H9 (cell line): ENCODE measurements around the gene CYP27C1. TPM values are rescaled to one million over a fixed set of nuclear protein-coding genes. Genes with fewer than 3 reads are reported as not detected.

Source experiments
- DNase-seq: peaks from one replicate; pipeline ENCODE4 v3.0.0-alpha.2; 2017
- H2AFZ ChIP-seq: one replicate; pipeline ENCODE4 v1.6.1; 2013; ENCODE audit warnings: mild to moderate bottlenecking, low read length, control low read depth, moderate library complexity
- H2AK5ac ChIP-seq: 2 replicates; pipeline ENCODE4 v1.6.1; 2013; ENCODE audit warnings: low read length, control low read depth, mixed read lengths; ENCODE audit not compliant: insufficient read length
- H2BK120ac ChIP-seq: one replicate; pipeline ENCODE4 v1.6.1; 2013; ENCODE audit warnings: low read depth, mild to moderate bottlenecking, low read length, control low read depth, inconsistent platforms; ENCODE audit not compliant: poor library complexity, severe bottlenecking
- H2BK12ac ChIP-seq: 2 replicates; pipeline ENCODE4 v1.6.1; 2013; ENCODE audit warnings: low read length, control low read depth, mixed read lengths, low read depth; ENCODE audit not compliant: insufficient read length
- H2BK15ac ChIP-seq: 2 replicates; pipeline ENCODE4 v1.6.1; 2013; ENCODE audit warnings: low read depth, low read length, control low read depth
- H2BK20ac ChIP-seq: one replicate; pipeline ENCODE4 v1.6.1; 2013; ENCODE audit warnings: low read depth, mild to moderate bottlenecking, low read length, control low read depth, inconsistent platforms; ENCODE audit not compliant: poor library complexity, severe bottlenecking
- H2BK5ac ChIP-seq: 2 replicates; pipeline ENCODE4 v1.6.1; 2013; ENCODE audit warnings: low read length, control low read depth, mixed read lengths; ENCODE audit not compliant: insufficient read length
- H3K14ac ChIP-seq: 2 replicates; pipeline ENCODE4 v1.6.1; 2013; ENCODE audit warnings: low read length, control low read depth; ENCODE audit not compliant: insufficient read depth
- H3K18ac ChIP-seq: 2 replicates; pipeline ENCODE4 v1.6.1; 2013; ENCODE audit warnings: low read depth, mild to moderate bottlenecking, mixed read lengths, low read length, control low read depth; ENCODE audit not compliant: insufficient read length
- H3K23ac ChIP-seq: 2 replicates; pipeline ENCODE4 v1.6.1; 2013; ENCODE audit warnings: low read length, control low read depth, mixed read lengths, low read depth; ENCODE audit not compliant: insufficient read length
- H3K23me2 ChIP-seq: 2 replicates; pipeline ENCODE4 v1.6.1; 2013; ENCODE audit warnings: low read depth, mild to moderate bottlenecking, mixed read lengths, low read length, control low read depth; ENCODE audit not compliant: insufficient read length, poor library complexity, severe bottlenecking
- H3K27ac ChIP-seq: 2 replicates; pipeline ENCODE4 v1.5.1; 2013; ENCODE audit warnings: low read length, control low read depth, mixed read lengths, low read depth; ENCODE audit not compliant: insufficient read length
- H3K27me3 ChIP-seq: 2 replicates; pipeline ENCODE4 v1.6.1; 2013; ENCODE audit warnings: low read length, control low read depth, inconsistent platforms; ENCODE audit not compliant: insufficient read depth
- H3K4ac ChIP-seq: 2 replicates; pipeline ENCODE4 v1.6.1; 2013; ENCODE audit warnings: low read depth, mild to moderate bottlenecking, control low read depth, inconsistent platforms, low read length, moderate library complexity
- H3K4me1 ChIP-seq: 2 replicates; pipeline ENCODE4 v1.6.1; 2013; ENCODE audit warnings: low read length, control low read depth, inconsistent platforms; ENCODE audit not compliant: insufficient read depth
- H3K4me2 ChIP-seq: 2 replicates; pipeline ENCODE4 v1.6.1; 2013; ENCODE audit warnings: low read length, control low read depth, mixed read lengths; ENCODE audit not compliant: insufficient read length, insufficient read depth
- H3K56ac ChIP-seq: 2 replicates; pipeline ENCODE4 v1.6.1; 2013; ENCODE audit warnings: low read depth, mild to moderate bottlenecking, mixed read lengths, low read length, control low read depth; ENCODE audit not compliant: insufficient read length
- H3K79me1 ChIP-seq: 2 replicates; pipeline ENCODE4 v1.6.1; 2013; ENCODE audit warnings: low read depth, mild to moderate bottlenecking, moderate library complexity, low read length, control low read depth, inconsistent platforms; ENCODE audit not compliant: insufficient read depth, poor library complexity, severe bottlenecking
- H3K79me2 ChIP-seq: 2 replicates; pipeline ENCODE4 v1.6.1; 2013; ENCODE audit warnings: low read length, control low read depth, inconsistent platforms; ENCODE audit not compliant: insufficient read depth
- H3K9ac ChIP-seq: 2 replicates; pipeline ENCODE4 v1.6.1; 2013; ENCODE audit warnings: low read length, control low read depth, mixed read lengths; ENCODE audit not compliant: insufficient read length; ENCODE audit errors: extremely low read depth
- H3K9me3 ChIP-seq: one replicate; pipeline ENCODE4 v1.6.1; 2013; ENCODE audit warnings: low read depth, low read length, inconsistent platforms; ENCODE audit not compliant: control insufficient read depth
- H3T11ph ChIP-seq: one replicate; pipeline ENCODE4 v1.6.1; 2013; ENCODE audit warnings: mild to moderate bottlenecking, low read length, control low read depth, inconsistent platforms
- H4K20me1 ChIP-seq: one replicate; pipeline ENCODE4 v1.6.1; 2013; ENCODE audit not compliant: control insufficient read depth, insufficient read length, insufficient read depth
- H4K5ac ChIP-seq: 2 replicates; pipeline ENCODE4 v1.6.1; 2013; ENCODE audit warnings: low read depth, mild to moderate bottlenecking, mixed read lengths, low read length, control low read depth; ENCODE audit not compliant: insufficient read length
- H4K8ac ChIP-seq: replicated peaks from 2 replicates; pipeline ENCODE4 v1.6.1; 2013; ENCODE audit warnings: low read length, control low read depth, mixed read lengths, low read depth; ENCODE audit not compliant: insufficient read length
- H4K91ac ChIP-seq: 2 replicates; pipeline ENCODE4 v1.6.1; 2013; ENCODE audit warnings: low read depth, mild to moderate bottlenecking, moderate library complexity, mixed read lengths, low read length, control low read depth; ENCODE audit not compliant: insufficient read length
- H3K27ac Mint-ChIP-seq, 3 experiments: 2 replicates in 2 of 3; 3 replicates in 1 of 3; pipeline ENCODE4 v1.8.0; 2020 to 2021; ENCODE audit warnings: mixed read lengths in 3 of 3, mild to moderate bottlenecking in 1 of 3, moderate library complexity in 1 of 3
- H3K27me3 Mint-ChIP-seq: 2 replicates; pipeline ENCODE4 v1.8.0; 2021; ENCODE audit warnings: low read depth, mild to moderate bottlenecking, moderate library complexity, mixed read lengths
- H3K36me3 Mint-ChIP-seq, 3 experiments: 2 replicates in 2 of 3; 3 replicates in 1 of 3; pipeline ENCODE4 v1.8.0; 2020 to 2021; ENCODE audit warnings: low read depth in 3 of 3, mixed read lengths in 3 of 3; ENCODE audit not compliant: insufficient read depth in 1 of 3
- H3K4me1 Mint-ChIP-seq, 2 experiments: 2 replicates each; pipeline ENCODE4 v1.8.0; 2020; ENCODE audit warnings: mixed read lengths in 2 of 2
- H3K4me3 Mint-ChIP-seq, 2 experiments: 2 replicates in 1 of 2; 3 replicates in 1 of 2; pipeline ENCODE4 v1.8.0; 2020 to 2021; ENCODE audit warnings: mild to moderate bottlenecking in 2 of 2, mixed read lengths in 2 of 2, moderate library complexity in 1 of 2
- H3K9me3 Mint-ChIP-seq, 2 experiments: 2 replicates in 1 of 2; 3 replicates in 1 of 2; pipeline ENCODE4 v1.8.0; 2020; ENCODE audit warnings: mild to moderate bottlenecking in 2 of 2, mixed read lengths in 2 of 2, moderate library complexity in 1 of 2
- CTCF ChIP-seq: fragments of 200-600 bp; sonication (generic); conservative IDR thresholded peaks from 3 replicates; pipeline ENCODE4 v1.8.0; 2021; ENCODE audit warnings: antibody characterized with exemption, mild to moderate bottlenecking
- WGBS: extraction: QIAGEN DNeasy Blood & Tissue Kit; methylation state at CpG from one replicate; pipeline ENCODE4 v1.1.7; 2013; ENCODE audit warnings: missing lambda C conversion rate, low lambda C conversion rate, mixed read lengths; ENCODE audit not compliant: insufficient read length; ENCODE audit errors: extremely low coverage; 5-methylcytosine and 5-hydroxymethylcytosine counted together
- total RNA-seq: library from RNA; stranded (reverse); gene quantifications from 2 replicates; pipeline ENCODE4 v1.2.1, GENCODE V29; 2021

Gene CYP27C1
- total RNA-seq, 1 experiment from 2014 or later: 2.3 TPM

DNA sequence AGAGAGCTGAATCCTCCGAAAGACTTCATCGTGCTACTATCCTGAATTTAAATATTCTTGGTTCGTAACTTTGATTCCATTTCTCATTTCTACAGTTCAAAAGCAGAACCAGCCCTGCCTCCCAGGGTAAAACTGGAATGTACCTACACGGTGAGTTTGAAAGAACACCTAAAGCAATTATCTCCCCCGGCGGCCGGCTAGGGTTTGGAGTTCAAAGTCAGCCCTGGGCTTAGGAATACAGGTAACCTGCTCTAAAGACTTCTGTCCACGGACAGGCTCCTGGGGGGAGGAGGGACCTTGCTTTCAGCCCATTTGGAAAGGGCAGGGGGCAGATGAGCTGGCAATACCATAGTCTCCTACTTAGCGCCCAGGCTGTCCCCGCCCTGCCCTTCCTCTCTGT lies 32.3 kb downstream of the CYP27C1 start:
- no peak overlapping the region for H4K91ac ChIP-seq
- Mint-ChIP-seq H3K9me3 (peaks cover 4% of the 10 kb centered on the region in 2 experiments; a peak in 4 of 5 replicates), H3K27ac (peak overlapping the region in 1 of 3 experiments; percentile 87; a peak in 1 of 7 replicates), H3K36me3 (peaks cover 2 to 17% (median 6%) of the 10 kb centered on the region in 3 experiments; a peak in 4 of 7 replicates), H3K4me3 (no peak overlapping the region), H3K4me1 (peaks cover 41% of the 10 kb centered on the region in 2 experiments), H3K27me3 (peaks cover 4% of the 10 kb centered on the region)
- H3K27ac ChIP-seq: no peak overlapping the region
- no peak overlapping the region for H2BK20ac ChIP-seq
- no peak overlapping the region for H2BK5ac ChIP-seq
- H3K9ac ChIP-seq: no peak overlapping the region
- H2BK12ac ChIP-seq: no peak overlapping the region
- H4K5ac ChIP-seq: no peak overlapping the region
- H3K4ac ChIP-seq: no peak overlapping the region
- H3K23ac ChIP-seq: no peak overlapping the region
- H2AFZ ChIP-seq: no peak overlapping the region
- H3K56ac ChIP-seq: no peak overlapping the region
- no peaks in the 10 kb centered on the region for H3K9me3 ChIP-seq
- DNase-seq: no peak
- H3K27me3 ChIP-seq: no peaks in the 10 kb centered on the region
- no peaks in the 10 kb centered on the region for H3K79me2 ChIP-seq
- H2BK120ac ChIP-seq: no peak overlapping the region
- no peak overlapping the region for H2BK15ac ChIP-seq
- H3K18ac ChIP-seq: no peak overlapping the region
- TF ChIP-seq CTCF: no peak
- no peak overlapping the region for H3T11ph ChIP-seq
- no peaks in the 10 kb centered on the region for H4K20me1 ChIP-seq
- H3K79me1 ChIP-seq: no peaks in the 10 kb centered on the region
- no CpG with 5 or more reads among the region's 10 CpGs for WGBS
- no peak overlapping the region for H3K14ac ChIP-seq
- H4K8ac ChIP-seq: no peak overlapping the region
- peak overlapping the region; percentile 11 for H3K4me2 ChIP-seq
- H2AK5ac ChIP-seq: no peak overlapping the region
- no peaks in the 10 kb centered on the region for H3K23me2 ChIP-seq
- peaks cover 10% of the 10 kb centered on the region for H3K4me1 ChIP-seq
